SK-N-SH (cell line): Measurements from ENCODE around the gene POLR2C. TPM values are rescaled to one million over a fixed set of nuclear protein-coding genes. Genes with fewer than 3 reads are reported as not detected.
A peak's percentile ranks its signal among the peaks of the same experiment; 100 is the strongest.

Source experiments
- CTCF ChIA-PET: fragments of 300-600, 350-600 bp; formaldehyde crosslinking; extraction: SDS; loops from one replicate; lab custom pipeline; 2021; lab: Yijun Ruan, JAX
- POLR2A ChIA-PET: fragments of 350-600 bp; sonication (Branson Sonifier 250); formaldehyde crosslinking; extraction: SDS; loops from one replicate; lab custom pipeline; 2020; ENCODE audit warnings: antibody characterized with exemption, inconsistent platforms; lab: Yijun Ruan, JAX
- DNase-seq: peaks from one replicate; pipeline ENCODE4 v3.0.0; 2012
- H2AFZ ChIP-seq: fragments of 200-600 bp; sonication (generic); 2 replicates; pipeline ENCODE4 v1.8.1; 2016; ENCODE audit warnings: antibody characterized with exemption, mild to moderate bottlenecking, low read depth
- H3F3A ChIP-seq: fragments of 200-600 bp; sonication (generic); replicated peaks from 2 replicates; pipeline ENCODE3; 2016; ENCODE audit warnings: antibody characterized with exemption, mild to moderate bottlenecking; ENCODE audit not compliant: insufficient read depth
- H3K27ac ChIP-seq, 2 experiments: fragments of 200-500 bp in 1 of 2; fragments of 200-600 bp in 1 of 2; sonication (Bioruptor generic) in 1 of 2; sonication (generic), shearing (Covaris generic) in 1 of 2; 2 replicates each; pipeline versions ENCODE4 v1.5.1 to v1.6.1; 2014 to 2016; ENCODE audit warnings: low read depth in 2 of 2, inconsistent platforms in 1 of 2, low read length in 1 of 2, mild to moderate bottlenecking in 1 of 2, mixed read lengths in 1 of 2
- H3K27me3 ChIP-seq: fragments of 200-600 bp; sonication (generic), shearing (Covaris generic); 2 replicates; pipeline ENCODE4 v1.6.1; 2016; ENCODE audit warnings: mixed run types; ENCODE audit not compliant: insufficient read depth
- H3K36me3 ChIP-seq, 2 experiments: fragments of 200-500 bp in 1 of 2; fragments of 200-600 bp in 1 of 2; sonication (Bioruptor generic) in 1 of 2; sonication (generic) in 1 of 2; replicated peaks in 1 of 2; 2 replicates each; pipeline versions ENCODE3 to v1.5.1; 2014 to 2016; ENCODE audit warnings: low read length in 1 of 2, mild to moderate bottlenecking in 1 of 2; ENCODE audit not compliant: insufficient read depth in 2 of 2, control insufficient read depth in 1 of 2
- H3K4me1 ChIP-seq, 2 experiments: fragments of 200-500 bp in 1 of 2; fragments of 200-600 bp in 1 of 2; sonication (Bioruptor generic) in 1 of 2; sonication (generic), shearing (Covaris generic) in 1 of 2; 2 replicates each; pipeline versions ENCODE4 v1.5.1 to v1.6.1; 2014 to 2016; ENCODE audit warnings: low read depth in 1 of 2, low read length in 1 of 2, mixed run types in 1 of 2; ENCODE audit not compliant: insufficient read depth in 2 of 2, control insufficient read depth in 1 of 2
- H3K4me2 ChIP-seq: fragments of 200-600 bp; sonication (generic), shearing (Covaris generic); 2 replicates; pipeline ENCODE4 v1.6.1; 2017; ENCODE audit warnings: mixed run types
- H3K4me3 ChIP-seq, 2 experiments: fragments of 200-500 bp in 1 of 2; fragments of 200-600 bp in 1 of 2; sonication (Bioruptor generic) in 1 of 2; sonication (generic), shearing (Covaris generic) in 1 of 2; 2 replicates each; pipeline versions ENCODE4 v1.5.1 to v1.8.1; 2014 to 2016; ENCODE audit warnings: low read depth in 2 of 2, inconsistent platforms in 1 of 2, low read length in 1 of 2, mild to moderate bottlenecking in 1 of 2, mixed read lengths in 1 of 2, moderate library complexity in 1 of 2
- H3K79me2 ChIP-seq: fragments of 200-600 bp; sonication (generic); 2 replicates; pipeline ENCODE4 v1.8.1; 2017; ENCODE audit warnings: mild to moderate bottlenecking; ENCODE audit not compliant: insufficient read depth
- H3K9ac ChIP-seq: fragments of 200-600 bp; sonication (generic); 2 replicates; pipeline ENCODE4 v1.6.1; 2017; ENCODE audit warnings: mixed run types
- H3K9me2 ChIP-seq: fragments of 200-600 bp; sonication (generic); 2 replicates; pipeline ENCODE4 v1.6.1; 2017; ENCODE audit warnings: mixed run types
- H3K9me3 ChIP-seq: fragments of 200-600 bp; sonication (generic); 2 replicates; pipeline ENCODE4 v1.6.1; 2017; ENCODE audit warnings: mixed run types, mild to moderate bottlenecking, moderate library complexity
- H4K20me1 ChIP-seq: fragments of 200-600 bp; sonication (generic); 2 replicates; pipeline ENCODE4 v1.6.1; 2017; ENCODE audit warnings: mild to moderate bottlenecking, mixed run types; ENCODE audit not compliant: insufficient read depth
- CHD2 ChIP-seq: fragments of 150-350 bp; IDR thresholded peaks from 2 replicates; pipeline ENCODE4 v1.6.1; 2018; ENCODE audit warnings: low read length; ENCODE audit not compliant: partially characterized antibody
- EP300 ChIP-seq, 2 experiments: IDR thresholded peaks; 2 replicates each; pipeline versions ENCODE4 v1.4.0 to v1.6.1; 2012; ENCODE audit warnings: borderline replicate concordance in 1 of 2, low read depth in 1 of 2, low read length in 1 of 2
- FOXJ3 ChIP-seq: sonication (generic); formaldehyde crosslinking; IDR thresholded peaks from 2 replicates; pipeline ENCODE4 v1.5.1; 2020; ENCODE audit warnings: mild to moderate bottlenecking, missing genetic modification reagents
- GABPA ChIP-seq: IDR thresholded peaks from 2 replicates; pipeline ENCODE4 v1.4.0; 2012; ENCODE audit warnings: low read depth, mild to moderate bottlenecking
- JUND ChIP-seq: IDR thresholded peaks from 2 replicates; pipeline ENCODE4 v1.4.0; 2012
- MEF2A ChIP-seq: IDR thresholded peaks from 2 replicates; pipeline ENCODE4 v1.4.0; 2012; ENCODE audit warnings: low read depth, borderline replicate concordance
- MXI1 ChIP-seq: IDR thresholded peaks from 2 replicates; pipeline ENCODE4 v1.6.1; 2012; ENCODE audit warnings: mild to moderate bottlenecking, low read depth, low read length, improper control_type of control experiment
- NFIC ChIP-seq: IDR thresholded peaks from 2 replicates; pipeline ENCODE4 v1.4.0; 2012; ENCODE audit warnings: borderline replicate concordance
- RAD21 ChIP-seq: IDR thresholded peaks from 2 replicates; pipeline ENCODE4 v1.6.1; 2012; ENCODE audit warnings: mild to moderate bottlenecking, low read length
- RCOR1 ChIP-seq: fragments of 150-350 bp; IDR thresholded peaks from 2 replicates; pipeline ENCODE4 v1.6.1; 2017; ENCODE audit warnings: antibody characterized with exemption, low read length
- RFX5 ChIP-seq: IDR thresholded peaks from 2 replicates; pipeline ENCODE4 v1.6.1; 2012; ENCODE audit warnings: mild to moderate bottlenecking, improper control_type of control experiment, low read length
- SMC3 ChIP-seq: IDR thresholded peaks from 2 replicates; pipeline ENCODE4 v1.6.1; 2012; ENCODE audit warnings: low read depth, low read length, improper control_type of control experiment
- TAF1 ChIP-seq: IDR thresholded peaks from 2 replicates; pipeline ENCODE4 v1.6.1; 2012; ENCODE audit warnings: low read depth, mild to moderate bottlenecking, low read length, moderate library complexity, borderline replicate concordance
- TEAD4 ChIP-seq: IDR thresholded peaks from 2 replicates; pipeline ENCODE4 v1.4.0; 2012; ENCODE audit warnings: mild to moderate bottlenecking, borderline replicate concordance; ENCODE audit not compliant: insufficient read depth
- WGBS: methylation state at CpG from one replicate; pipeline ENCODE4 v1.1.6; 2017; ENCODE audit warnings: low lambda C conversion rate; 5-methylcytosine and 5-hydroxymethylcytosine counted together
- polyA plus RNA-seq, 3 experiments: library from polyadenylated mRNA; depleted of rRNA; stranded (reverse); fragments of >200 nt; gene quantifications; 2 replicates each; pipeline ENCODE4 v1.2.3, GENCODE V29; 2012

POLR2C gene
- polyA plus RNA-seq, 1 of the 3 experiments (the other 2 are of a cell fraction): 160 TPM

DNA sequence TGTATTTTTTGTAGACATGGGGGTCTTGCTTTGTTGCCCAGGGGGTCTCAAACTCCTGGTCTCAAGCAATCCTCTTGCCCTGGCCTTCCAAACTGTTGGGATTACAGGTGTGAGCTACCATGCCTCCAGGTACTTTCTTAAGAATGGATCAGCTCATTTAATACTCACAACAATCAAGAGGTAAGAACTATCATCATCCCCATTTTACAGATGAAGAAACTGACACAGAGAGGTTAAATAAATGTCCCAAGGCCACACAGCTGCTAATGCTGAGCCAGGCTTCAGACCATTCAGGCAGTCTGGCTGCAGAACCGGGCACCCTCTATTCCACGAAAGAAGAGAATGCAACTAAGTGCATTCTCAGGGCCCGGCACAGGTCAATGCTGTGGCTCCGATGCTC lies 51.9 kb downstream of the POLR2C start:
- H3K9me3 ChIP-seq: no peaks in the 10 kb centered on the region
- WGBS: 33% methylated on average over 1 of the region's 4 CpGs
- H4K20me1 ChIP-seq: no peaks in the 10 kb centered on the region
- ChIA-PET POLR2A (interaction anchor here (1.9 to 2.4 kb wide), 2 partner anchors 30 to 41 kb away, joined by 9 to 10 read pairs; no protein-coding TSS in a partner anchor), CTCF (interaction anchor here (0.6 to 23.0 kb wide), 5 partner anchors 14 to 214 kb away, joined by 3 to 426 read pairs (median 218); partner anchors contain the start of genes DOK4 and POLR2C)
- no peak overlapping the region for H3K4me2 ChIP-seq
- H3K79me2 ChIP-seq: no peaks in the 10 kb centered on the region
- no peak overlapping the region for H2AFZ ChIP-seq
- H3K27ac ChIP-seq: peak overlapping the region in 1 of 2 experiments; percentile 80; a peak in 2 of 4 replicates
- H3K9ac ChIP-seq: no peak overlapping the region
- no peak for DNase-seq
- peaks cover 0 to 38% of the 10 kb centered on the region in 2 experiments; a peak in 1 of 4 replicates for H3K4me1 ChIP-seq
- H3K4me3 ChIP-seq: no peak overlapping the region
- TF ChIP-seq TEAD4: no peak
- no peak for TF ChIP-seq JUND
- TF ChIP-seq NFIC: no peak
- no peak for TF ChIP-seq RCOR1
- TF ChIP-seq MXI1: no peak
- TF ChIP-seq CHD2: no peak
- no peak for TF ChIP-seq GABPA
- TF ChIP-seq TAF1: no peak
- TF ChIP-seq RFX5: no peak
- no peak for TF ChIP-seq RAD21
- no peak for TF ChIP-seq MEF2A
- no peak for TF ChIP-seq SMC3
- H3K36me3 ChIP-seq: peaks cover 3 to 8% of the 10 kb centered on the region in 2 experiments
- H3F3A ChIP-seq: no peaks in the 10 kb centered on the region
- H3K27me3 ChIP-seq: no peaks in the 10 kb centered on the region
- H3K9me2 ChIP-seq: no peaks in the 10 kb centered on the region

DNA sequence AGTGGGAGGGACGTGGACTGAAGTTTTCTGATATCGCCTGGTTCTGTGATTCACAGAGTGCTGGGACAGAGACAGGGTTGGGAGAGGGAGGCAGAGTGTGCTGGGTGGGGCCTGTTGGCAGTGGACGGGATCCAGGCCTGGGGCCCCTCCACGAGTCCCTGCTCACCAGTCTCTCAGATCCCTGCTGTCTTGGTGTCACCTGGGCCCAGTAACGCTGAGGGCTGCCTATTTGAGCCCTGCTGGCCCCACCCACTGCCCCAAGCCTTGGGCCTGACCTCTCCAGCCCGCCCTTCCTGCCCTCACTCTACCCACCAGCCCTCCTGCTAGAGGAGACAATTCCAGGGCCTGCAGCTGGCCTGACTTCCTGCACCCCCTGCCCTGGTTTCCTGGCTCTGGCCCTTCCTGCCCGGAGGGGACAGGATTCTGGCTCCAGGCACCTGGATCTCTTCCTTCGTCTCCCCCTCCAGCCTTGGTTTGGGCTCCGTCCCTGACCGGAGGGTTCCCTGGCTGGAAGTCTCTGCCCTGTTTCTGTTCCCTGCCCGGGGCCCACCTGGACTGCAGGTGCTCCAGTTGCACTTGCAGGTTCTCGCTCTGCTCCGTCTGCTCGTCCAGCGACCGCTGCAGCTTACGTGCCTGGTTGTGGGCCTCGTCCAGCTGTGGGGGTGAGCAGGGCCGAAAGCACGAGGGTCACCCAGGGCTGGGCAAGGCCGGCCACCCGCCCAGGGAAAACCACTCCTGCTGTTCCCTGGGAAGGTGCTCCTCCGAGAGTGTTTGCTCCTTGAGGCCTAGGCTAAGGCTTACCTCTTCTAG lies 52.5 kb downstream of the POLR2C start:
- Histone ChIP-seq H4K20me1 (no peaks in the 10 kb centered on the region), H3K9ac (no peak overlapping the region), H2AFZ (no peak overlapping the region), H3K9me2 (no peaks in the 10 kb centered on the region), H3K4me2 (no peak overlapping the region), H3K9me3 (no peaks in the 10 kb centered on the region), H3K4me3 (no peak overlapping the region), H3K4me1 (peaks cover 0 to 32% of the 10 kb centered on the region in 2 experiments; a peak in 1 of 4 replicates), H3K27ac (peak overlapping the region in 1 of 2 experiments; percentile 80; a peak in 2 of 4 replicates), H3K36me3 (peaks cover 3 to 8% of the 10 kb centered on the region in 2 experiments), H3K79me2 (no peaks in the 10 kb centered on the region), H3K27me3 (no peaks in the 10 kb centered on the region), H3F3A (no peaks in the 10 kb centered on the region)
- ChIA-PET POLR2A (interaction anchor here (1.9 to 2.4 kb wide), 2 partner anchors 31 to 42 kb away, joined by 9 to 10 read pairs; no protein-coding TSS in a partner anchor), CTCF (interaction anchor here (2.7 to 23.0 kb wide), 4 partner anchors 37 to 214 kb away, joined by 10 to 426 read pairs (median 286); partner anchors contain the start of genes DOK4 and POLR2C)
- DNase-seq: peak; percentile 80
- TF ChIP-seq TAF1 (no peak), FOXJ3 (peak; percentile 43; the same call in 1 of the 2 replicates), EP300 (IDR thresholded peaks at IDR 0.05; ENCODE audit: borderline replicate concordance in 1 of 2, low read depth in 1 of 2, low read length in 1 of 2) (peak in 1 of 2 experiments; percentile 65; a peak in 1 of 4 replicates)
- 92% methylated on average over 18 of the region's 23 CpGs for WGBS
